ENCODE measurements around the gene PHYHD1.
A peak's percentile ranks its signal among the peaks of the same experiment; 100 is the strongest.

Gene PHYHD1

GRCh38 chr9:128893354-128893753 lies 27.4 kb upstream of the PHYHD1 start:
- no peak for DNase-seq (ENCODE audit: low read depth)
- no peak overlapping the region for H3K4me3 ChIP-seq (ENCODE audit: low read depth, low read length)
- no peak for TF ChIP-seq CTCF (conservative IDR thresholded peaks at IDR 0.05; ENCODE audit: low read depth, low read length)

GRCh38 chr9:128894764-128895163 lies 26.0 kb upstream of the PHYHD1 start:
- H3K4me3 ChIP-seq (ENCODE audit: low read depth, low read length), result no peak overlapping the region
- no peak for DNase-seq (ENCODE audit: low read depth)
- TF ChIP-seq CTCF (conservative IDR thresholded peaks at IDR 0.05; ENCODE audit: low read depth, low read length), result no peak

- H3K4me3 ChIP-seq (ENCODE audit: low read depth, low read length), result no peak overlapping the region
- DNase-seq (ENCODE audit: low read depth), result peak; percentile 90
- TF ChIP-seq CTCF (conservative IDR thresholded peaks at IDR 0.05; ENCODE audit: low read depth, low read length), result peak; percentile 35
Observed at GRCh38 chr9:128895556-128895955, 25.2 kb upstream of the PHYHD1 start.

- H3K4me3 ChIP-seq (ENCODE audit: low read depth, low read length), result no peak overlapping the region
- no peak for TF ChIP-seq CTCF (conservative IDR thresholded peaks at IDR 0.05; ENCODE audit: low read depth, low read length)
- DNase-seq (ENCODE audit: low read depth), result no peak
Observed at GRCh38 chr9:128898382-128898781, 22.4 kb upstream of the PHYHD1 start.

- no peak overlapping the region for H3K4me3 ChIP-seq (ENCODE audit: low read depth, low read length)
- TF ChIP-seq CTCF (conservative IDR thresholded peaks at IDR 0.05; ENCODE audit: low read depth, low read length), result no peak
- no peak for DNase-seq (ENCODE audit: low read depth)
Observed at GRCh38 chr9:128898845-128899565, 21.8 kb upstream of the PHYHD1 start.

- DNase-seq (ENCODE audit: low read depth), result no peak
- H3K4me3 ChIP-seq (ENCODE audit: low read depth, low read length), result no peak overlapping the region
- TF ChIP-seq CTCF (conservative IDR thresholded peaks at IDR 0.05; ENCODE audit: low read depth, low read length), result no peak
Observed at GRCh38 chr9:128899566-128900322, 21.0 kb upstream of the PHYHD1 start.
